ENCODE measurements around the gene GNAL.

The GNAL gene

DNA sequence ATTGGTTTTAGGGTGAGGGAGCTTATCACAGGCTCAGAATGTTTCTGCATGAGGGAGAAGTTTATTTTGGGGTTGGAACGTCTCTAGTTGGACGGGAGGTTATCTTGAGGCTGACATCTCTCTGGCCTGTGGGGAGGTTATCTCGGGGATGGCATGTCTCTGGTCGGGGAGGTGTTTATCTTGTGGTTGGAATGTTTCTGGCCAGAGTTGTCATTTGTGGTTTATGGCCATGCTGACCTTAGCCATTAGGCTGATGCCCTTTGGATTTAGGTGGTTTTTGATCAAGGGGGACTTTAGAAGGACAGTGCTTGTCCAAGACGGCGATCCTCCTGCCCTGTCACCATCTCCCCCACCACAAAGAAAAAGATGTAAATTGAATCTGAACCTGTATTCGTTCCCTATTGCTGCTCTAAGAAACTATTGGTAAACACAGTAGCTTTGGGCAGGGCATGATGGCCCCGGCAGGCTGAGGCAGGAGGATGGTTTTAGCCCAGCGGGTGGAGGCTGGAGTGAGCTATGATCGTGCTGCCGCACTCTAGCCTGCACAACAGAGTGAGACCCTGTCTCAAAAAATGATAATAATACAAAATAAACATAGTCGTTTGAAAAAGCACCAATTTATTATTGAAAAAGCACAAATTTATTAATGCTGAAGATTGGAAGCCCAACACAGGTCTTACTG, 236.9 kb downstream of the GNAL start:
- no peak overlapping the region for H3K4me3 ChIP-seq (ENCODE audit: low read depth, low read length)

GRCh38 chr18:11927497-11927896, 238.4 kb downstream of the GNAL start:
- TF ChIP-seq, protein P1, sequence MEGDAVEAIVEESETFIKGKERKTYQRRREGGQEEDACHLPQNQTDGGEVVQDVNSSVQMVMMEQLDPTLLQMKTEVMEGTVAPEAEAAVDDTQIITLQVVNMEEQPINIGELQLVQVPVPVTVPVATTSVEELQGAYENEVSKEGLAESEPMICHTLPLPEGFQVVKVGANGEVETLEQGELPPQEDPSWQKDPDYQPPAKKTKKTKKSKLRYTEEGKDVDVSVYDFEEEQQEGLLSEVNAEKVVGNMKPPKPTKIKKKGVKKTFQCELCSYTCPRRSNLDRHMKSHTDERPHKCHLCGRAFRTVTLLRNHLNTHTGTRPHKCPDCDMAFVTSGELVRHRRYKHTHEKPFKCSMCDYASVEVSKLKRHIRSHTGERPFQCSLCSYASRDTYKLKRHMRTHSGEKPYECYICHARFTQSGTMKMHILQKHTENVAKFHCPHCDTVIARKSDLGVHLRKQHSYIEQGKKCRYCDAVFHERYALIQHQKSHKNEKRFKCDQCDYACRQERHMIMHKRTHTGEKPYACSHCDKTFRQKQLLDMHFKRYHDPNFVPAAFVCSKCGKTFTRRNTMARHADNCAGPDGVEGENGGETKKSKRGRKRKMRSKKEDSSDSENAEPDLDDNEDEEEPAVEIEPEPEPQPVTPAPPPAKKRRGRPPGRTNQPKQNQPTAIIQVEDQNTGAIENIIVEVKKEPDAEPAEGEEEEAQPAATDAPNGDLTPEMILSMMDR (IDR thresholded peaks at IDR 0.05; ENCODE audit: borderline replicate concordance, insufficient read depth, low read depth, low read length) = no peak
- H3K4me3 ChIP-seq (ENCODE audit: low read depth, low read length) = no peak overlapping the region

More for the DNA sequence above, 236.9 kb downstream of the GNAL start:
- TF ChIP-seq, protein P1 (IDR thresholded peaks at IDR 0.05; ENCODE audit: borderline replicate concordance, insufficient read depth, low read depth, low read length) = no peak

DNA sequence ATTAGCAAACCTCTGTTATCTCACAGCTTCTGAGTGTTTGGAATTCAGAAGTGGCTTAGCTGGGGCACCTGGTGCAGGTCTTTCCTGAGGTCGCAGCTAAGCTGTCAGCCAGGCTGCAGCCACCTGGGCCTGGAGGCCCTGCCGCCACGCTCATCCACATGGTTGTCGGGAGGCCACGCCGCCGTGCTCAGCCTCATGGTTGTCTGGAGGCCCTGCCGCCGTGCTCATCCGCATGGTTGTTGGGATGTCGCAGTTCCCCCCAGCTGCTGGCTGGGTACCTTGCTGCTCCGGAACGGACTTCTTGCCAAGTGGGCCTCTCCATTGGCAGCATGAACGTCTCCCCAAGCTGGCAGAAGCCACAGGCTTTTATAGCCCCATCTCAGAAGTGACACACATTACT, 243.3 kb downstream of the GNAL start:
- TF ChIP-seq, protein P1 (IDR thresholded peaks at IDR 0.05; ENCODE audit: borderline replicate concordance, insufficient read depth, low read depth, low read length) = no peak
- H3K4me3 ChIP-seq (ENCODE audit: low read depth, low read length) = no peak overlapping the region
